HG02981 (cell line): Measurements from ENCODE around the gene PDIK1L.
"Not testable (repeated sequence)": the region's sequence is repeated elsewhere in the genome, so short reads cannot be mapped to it uniquely, and the experiment has no call there.

Source experiments
- ATAC-seq: cut with Tn5 transposase; IDR thresholded peaks from one replicate; pipeline ENCODE4 v1.9.1; 2021; ENCODE audit warnings: mild to moderate bottlenecking, moderate library complexity; ENCODE audit not compliant: unreplicated experiment

Gene PDIK1L

DNA sequence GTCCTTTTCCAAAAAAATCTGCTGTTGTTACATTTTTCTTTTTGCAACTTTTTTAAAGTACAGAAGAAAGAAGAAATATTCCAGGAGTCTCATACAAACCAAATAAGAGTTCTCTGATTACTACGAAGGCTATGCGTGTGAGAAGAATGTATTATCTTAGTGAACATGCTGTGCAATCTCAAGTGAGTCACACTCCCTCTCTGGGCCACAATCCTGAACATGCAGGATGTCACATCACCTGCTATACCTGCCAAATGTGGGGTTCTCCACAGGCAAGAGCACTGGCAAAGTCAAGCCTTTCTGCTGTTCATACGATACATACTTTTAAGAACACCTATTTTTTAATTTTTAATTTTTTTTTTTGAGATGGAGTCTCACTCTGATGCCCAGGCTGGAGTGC lies 22.5 kb upstream of the PDIK1L start:
- no peak for ATAC-seq

DNA sequence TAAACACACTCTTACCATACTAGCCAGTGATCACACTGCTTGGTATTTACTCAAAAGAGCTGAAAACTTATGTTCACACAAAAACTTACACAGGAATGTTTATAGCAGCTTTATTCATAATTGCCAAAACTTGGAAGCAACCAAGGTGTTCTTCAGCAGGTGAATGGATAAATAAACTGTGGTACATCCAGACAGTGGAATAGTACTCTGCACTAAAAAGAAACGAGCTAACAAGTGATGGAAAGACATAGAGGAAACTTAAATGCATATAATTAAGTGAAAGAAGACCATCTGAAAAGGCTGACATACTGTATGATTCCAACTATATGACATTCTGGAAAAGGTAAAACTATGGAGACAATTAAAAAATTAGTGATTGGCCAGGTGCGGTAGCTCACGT lies 20.7 kb upstream of the PDIK1L start:
- ATAC-seq: no peak

DNA sequence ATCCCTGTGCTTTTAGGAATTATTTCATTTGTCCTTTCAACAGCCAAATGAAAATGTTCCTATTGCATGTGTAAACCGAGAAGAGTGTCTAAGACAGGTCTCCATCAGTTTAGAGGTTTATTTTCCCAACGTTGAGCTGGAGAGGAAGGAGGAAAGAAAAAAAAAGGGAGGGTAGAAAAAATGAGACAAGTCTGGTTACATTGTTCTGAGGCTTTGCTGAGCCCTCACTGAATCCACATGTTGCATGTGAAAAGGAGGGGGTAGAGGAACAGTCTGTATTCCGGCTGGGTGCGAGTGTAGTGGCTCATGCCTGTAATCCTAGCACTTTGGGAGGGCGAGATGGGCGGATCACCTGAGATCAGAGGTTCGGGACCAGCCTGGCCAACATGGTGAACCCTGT lies 19.2 kb upstream of the PDIK1L start:
- no peak for ATAC-seq

DNA sequence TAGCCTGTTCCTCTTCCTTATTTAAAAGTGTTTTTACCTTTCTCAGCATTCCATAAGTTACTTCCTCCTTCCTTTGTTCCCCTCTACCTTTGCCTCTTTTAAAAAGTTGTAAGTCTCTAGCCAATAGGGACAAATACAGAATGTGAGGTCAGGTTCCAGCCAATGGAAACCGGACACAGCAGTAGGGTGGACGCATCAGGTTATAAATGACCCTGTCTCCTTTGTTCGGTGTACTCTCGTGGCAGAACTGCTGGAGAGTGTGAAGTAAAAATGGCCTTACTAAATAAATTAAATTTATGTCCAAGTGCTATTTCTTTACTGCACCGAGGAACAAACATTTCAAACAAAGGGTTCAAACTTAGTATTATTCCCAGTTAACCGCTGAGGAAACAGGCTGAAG lies 18.1 kb upstream of the PDIK1L start:
- not testable (repeated sequence) for ATAC-seq

DNA sequence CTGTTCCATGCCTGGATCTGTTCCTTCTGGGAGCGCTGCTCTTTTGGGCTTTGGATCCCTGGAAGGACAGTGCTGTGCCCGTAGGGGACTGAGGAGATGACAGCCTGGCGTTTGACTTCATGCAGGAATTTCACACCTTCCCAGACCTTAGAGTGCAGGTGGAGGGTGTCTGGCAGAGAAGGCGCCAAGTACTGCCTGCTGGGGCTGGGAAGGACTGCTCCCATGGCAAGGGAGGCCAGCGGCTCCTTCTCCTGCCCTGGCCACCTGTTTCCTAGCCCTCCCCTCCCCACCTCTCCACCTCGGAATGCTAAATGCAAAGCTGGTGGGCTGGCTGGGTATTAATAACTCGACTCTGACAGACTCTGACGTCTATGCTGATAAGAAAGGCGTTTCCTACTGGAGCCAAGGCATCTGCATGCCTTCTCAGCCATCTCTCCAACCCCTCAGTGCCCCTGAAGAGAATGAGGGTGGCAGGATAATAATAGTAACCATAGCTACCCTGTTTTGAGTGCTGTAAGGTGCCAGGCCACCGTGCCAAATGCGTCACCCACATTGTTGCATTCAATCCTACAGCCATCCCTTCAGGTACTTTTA lies 17.5 kb upstream of the PDIK1L start:
- no peak for ATAC-seq

DNA sequence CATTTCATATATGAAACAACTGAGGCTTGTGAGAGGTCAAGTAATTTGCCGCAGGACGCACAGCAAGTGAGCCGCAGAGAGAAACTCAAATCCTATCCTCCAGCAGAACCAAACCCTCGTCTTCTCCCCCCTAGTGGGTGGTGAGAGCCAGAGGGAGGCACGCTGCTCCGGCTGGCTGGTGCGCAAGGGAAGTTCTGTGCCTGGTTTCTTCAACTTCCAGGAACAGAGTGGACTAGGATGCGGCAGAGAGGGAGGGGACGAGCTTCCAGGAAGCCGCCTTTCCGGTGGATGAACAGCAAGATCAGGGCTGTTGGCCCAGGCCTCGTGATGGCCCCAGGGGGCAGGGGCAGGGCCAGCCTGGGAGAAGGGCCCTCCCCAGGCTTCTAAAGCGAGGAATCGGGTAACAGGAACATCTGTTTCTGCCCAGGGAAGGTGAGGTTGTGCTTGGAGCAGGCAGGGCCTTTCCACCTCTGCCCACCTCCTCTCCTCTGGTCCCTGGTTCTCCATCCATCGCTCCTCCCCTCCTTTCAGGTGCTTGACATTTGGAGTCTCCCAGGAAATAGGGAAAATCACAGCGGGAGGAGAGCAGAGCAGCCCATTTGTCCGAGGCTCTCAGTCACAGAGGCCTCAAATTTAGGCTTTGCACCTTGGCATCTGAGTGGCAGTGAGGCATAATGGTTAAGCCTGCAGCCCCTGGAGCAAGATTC lies 16.8 kb upstream of the PDIK1L start:
- no peak for ATAC-seq

DNA sequence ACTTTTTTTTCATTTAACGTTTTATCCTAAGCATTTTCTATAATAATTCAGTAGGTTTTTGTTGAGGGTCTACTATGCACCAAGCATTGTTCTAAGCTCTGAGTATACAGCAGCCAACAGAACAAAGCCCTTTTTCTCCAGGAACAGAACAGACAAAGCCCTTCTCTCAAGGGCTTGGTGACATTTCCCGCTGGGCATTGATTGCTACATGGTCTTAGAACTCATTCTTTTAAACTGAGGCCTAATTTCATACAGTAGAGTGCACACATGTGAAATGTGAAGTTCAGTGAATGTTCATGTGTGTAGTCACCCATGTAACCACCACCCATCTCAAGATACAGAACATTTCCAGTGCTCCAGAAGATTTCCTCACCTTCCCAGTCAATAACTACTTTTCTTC lies 15.2 kb upstream of the PDIK1L start:
- no peak for ATAC-seq

DNA sequence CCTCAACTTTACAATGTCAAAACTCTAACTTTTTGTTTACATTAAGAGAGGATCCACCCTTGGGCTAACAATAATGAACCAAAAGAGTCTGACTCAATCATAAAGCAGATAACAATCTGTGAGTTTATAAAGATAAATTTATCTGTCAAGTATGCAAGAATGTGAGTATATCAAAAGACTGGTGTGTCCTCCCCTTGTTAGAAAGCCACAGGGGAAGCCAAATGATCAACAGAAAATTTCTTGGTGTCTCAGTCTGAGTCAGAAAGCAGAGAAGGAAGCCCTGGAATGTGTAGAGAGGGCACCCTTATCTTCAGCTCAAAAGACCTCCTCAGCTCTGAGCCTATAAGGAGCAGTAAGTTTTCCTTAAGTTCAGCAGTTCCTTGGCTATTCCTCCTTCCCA lies 13.9 kb upstream of the PDIK1L start:
- ATAC-seq: no peak

DNA sequence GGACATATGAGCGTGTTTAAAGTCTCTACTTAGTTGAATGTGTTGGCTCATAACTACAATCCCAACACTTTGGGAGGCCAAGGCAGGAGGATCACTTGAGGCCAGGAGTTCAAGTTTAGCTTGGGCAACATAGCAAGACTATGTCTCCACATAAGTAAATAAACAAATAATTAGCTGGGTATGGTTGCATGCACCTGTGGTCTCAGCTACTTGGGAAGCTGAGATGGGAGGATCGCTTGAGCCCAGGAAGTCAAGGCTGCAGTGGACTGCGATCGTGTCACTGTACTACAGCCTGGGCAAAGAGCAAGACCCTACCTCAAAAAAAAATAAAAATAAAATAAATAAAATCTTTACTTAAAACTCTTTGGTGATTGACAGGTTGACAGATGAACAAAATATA lies 13.0 kb upstream of the PDIK1L start:
- no peak for ATAC-seq

DNA sequence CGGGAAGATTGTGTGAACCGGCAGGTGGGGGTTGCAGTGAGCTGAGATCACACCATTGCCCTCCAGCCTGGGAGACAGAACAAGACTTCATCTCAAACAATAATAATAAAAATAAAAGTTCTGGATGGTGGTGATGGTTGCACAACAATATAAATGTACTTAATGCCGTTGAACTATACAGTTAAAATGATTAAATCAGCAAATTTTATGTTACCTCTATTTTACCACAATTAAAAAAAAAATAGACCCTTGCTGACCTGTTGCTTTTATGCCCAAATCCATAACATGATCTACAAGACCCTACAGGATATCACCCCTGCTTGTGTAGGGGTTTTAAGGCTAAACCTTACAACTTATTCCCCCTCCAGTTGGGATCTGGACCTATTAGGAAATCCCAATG lies 11.8 kb upstream of the PDIK1L start:
- no peak for ATAC-seq

DNA sequence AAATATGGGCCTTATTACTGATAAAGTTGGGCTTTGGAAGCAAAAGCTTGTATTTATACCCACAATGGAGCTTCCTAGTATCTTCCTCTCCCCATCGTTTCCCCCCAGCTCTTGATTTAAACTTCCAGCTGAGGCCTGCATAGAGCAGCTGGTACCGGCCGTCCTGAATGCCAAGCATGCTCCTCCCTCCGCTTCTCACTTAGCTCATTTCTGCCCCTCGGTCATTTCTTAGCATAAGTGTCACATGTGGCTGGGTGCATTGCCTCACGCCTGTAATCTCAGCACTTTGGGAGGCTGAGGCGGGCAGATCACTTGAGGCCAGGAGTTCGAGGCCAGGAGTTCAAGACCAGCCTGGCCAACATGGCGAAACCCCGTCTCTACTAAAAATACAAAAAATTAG lies 11.4 kb upstream of the PDIK1L start:
- not testable (repeated sequence) for ATAC-seq

DNA sequence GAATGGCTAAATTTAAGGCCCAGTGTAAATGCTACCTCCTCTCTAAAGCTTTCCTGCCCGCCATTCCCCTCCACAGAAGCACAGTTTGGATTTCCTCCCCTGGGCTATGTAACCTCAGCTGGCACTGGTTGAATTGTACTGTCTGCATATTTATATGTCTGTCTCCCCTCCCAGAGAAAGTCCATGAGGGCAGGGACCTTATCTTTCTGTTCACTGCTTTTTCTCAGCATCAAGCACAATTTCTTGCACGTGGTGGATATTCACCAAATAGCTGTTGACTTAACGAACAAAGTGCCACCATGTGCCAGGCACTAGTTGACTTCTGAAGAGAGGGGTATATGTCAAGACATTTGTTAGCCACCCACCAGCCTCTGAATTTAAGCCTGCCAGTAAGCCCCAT lies 9.5 kb upstream of the PDIK1L start:
- ATAC-seq: no peak

DNA sequence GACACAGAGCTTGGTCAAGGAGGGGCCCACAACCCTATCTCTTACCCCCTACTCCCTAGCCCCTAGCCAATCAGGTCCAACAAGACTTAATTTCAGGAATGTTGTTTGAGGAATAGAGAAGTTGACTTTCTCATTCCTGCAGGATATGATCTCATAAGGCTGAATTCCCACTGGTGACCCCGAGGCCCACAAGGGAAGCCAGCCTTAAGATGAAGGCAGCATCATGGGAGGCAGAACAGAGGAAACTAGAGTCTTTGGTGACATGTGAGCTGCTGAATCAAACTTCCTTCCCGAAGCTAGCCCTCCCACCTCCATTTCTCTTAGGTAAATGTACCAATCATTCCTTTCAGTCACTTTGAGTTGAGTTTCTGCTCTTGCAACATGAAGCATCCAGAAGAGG lies 9.1 kb upstream of the PDIK1L start:
- ATAC-seq: no peak

DNA sequence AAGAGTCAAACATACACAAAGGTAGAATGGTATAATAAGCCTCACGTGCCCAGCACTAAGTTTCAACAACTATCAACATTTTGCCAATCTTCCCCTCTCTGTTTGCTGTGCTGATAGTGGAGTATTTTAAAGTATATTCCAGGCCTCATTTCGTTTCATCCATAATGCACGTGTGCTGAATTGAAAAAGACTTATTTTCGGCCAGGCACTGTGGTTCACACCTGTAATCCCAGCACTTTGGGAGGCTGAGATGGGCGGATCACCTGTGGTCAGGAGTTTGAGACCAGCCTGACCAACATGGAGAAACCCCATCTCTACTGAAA lies 6.4 kb upstream of the PDIK1L start:
- not testable (repeated sequence) for ATAC-seq

DNA sequence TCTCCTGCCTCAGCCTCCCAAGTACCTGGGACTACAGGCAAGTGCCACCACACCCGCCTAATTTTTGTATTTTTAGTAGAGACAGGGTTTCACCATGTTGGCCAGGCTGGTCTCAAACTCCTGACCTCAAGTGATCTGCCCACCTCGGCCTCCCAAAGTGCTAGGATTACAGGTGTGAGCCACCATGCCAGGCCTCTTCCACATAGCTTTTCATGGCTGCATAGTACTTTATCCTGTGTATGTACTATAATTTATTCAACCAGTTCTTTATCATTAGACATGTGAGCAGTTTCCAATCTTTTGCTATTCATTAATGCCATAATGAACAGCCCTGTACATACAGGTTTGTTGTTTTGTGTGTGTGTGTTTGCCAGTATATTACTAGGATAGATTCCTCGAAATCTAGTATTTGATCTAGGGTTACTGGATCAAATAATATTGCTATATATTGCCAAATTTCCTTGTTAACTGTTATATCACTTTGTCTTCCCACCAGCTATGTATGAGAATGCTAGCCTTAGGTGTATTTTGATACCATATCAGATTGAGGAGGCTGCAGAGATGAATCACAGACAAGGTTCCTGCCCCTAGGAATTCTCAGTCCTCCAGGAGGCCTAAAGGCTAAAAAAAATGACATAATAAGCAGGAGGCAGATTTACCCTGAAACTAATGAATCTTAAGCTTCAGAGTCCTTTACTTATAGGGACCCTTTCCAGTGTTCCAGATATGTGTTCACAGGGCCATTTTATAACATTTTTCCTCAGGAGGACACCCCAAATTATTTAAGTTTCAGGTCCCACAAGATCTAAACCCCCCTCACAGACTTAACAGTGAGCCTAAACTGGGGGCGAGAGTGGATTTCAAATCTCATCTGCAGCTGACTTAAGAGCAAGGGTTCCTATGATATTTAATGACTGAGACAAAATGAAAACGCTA lies 2.1 kb upstream of the PDIK1L start:
- ATAC-seq: no peak

DNA sequence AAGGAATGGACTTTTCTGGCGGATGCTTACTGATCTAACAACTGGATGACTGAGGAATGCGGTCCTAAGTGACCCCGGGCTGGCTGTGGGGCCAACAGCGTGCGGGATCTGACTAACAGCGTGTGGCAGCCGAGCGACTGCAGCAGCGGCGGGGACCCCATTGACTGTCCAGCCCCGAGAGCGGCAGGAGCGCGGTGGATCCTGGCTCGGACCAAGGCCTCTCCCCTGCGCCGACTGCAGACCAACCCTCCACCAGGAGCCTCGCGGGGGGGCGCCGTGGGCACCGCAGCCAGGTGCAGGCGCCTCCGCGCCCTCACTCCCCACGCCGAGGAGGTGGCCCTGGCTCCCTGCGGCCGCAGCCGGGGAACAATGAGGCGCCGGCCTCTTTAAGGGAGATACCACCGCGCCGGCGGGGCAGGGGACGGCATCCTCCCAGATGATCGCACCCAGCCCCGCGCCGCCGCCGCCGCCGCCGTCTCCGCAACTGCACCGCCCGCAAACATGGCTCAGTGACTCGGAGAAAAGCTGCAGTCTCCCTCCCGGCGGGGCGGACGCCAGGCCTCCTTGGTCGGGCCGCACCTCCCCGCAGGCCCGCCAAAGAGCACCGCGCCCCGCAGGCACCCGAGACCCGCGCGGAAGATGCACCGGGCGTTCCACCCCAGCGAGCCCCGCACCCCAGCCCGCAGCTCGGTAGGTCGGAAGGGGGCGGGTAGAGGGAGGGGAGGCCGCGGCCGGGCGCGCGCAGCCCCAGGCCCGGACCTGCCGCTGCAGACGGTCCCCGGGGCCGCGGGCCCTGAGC lies 694 bp upstream of the PDIK1L start:
- peak; percentile 40 for ATAC-seq

DNA sequence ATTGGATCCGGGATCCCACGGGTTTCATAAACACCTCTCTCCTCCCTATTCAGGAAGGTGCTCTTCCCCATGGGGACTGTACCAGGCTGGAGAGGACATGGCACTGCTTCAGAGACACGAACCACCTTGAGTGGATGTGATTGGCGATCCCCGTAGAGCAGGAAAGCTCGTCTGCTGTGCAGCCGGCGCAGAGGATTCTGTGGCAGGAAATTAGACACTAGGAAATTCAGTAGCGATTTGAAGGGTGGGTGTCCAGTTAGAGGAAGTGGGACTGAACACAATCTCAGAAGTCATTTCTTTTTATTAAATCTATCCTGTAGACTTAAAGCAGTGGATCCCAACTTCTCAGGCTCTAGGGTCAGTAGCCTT lies 767 bp downstream of the PDIK1L start:
- peak; percentile 6 for ATAC-seq

DNA sequence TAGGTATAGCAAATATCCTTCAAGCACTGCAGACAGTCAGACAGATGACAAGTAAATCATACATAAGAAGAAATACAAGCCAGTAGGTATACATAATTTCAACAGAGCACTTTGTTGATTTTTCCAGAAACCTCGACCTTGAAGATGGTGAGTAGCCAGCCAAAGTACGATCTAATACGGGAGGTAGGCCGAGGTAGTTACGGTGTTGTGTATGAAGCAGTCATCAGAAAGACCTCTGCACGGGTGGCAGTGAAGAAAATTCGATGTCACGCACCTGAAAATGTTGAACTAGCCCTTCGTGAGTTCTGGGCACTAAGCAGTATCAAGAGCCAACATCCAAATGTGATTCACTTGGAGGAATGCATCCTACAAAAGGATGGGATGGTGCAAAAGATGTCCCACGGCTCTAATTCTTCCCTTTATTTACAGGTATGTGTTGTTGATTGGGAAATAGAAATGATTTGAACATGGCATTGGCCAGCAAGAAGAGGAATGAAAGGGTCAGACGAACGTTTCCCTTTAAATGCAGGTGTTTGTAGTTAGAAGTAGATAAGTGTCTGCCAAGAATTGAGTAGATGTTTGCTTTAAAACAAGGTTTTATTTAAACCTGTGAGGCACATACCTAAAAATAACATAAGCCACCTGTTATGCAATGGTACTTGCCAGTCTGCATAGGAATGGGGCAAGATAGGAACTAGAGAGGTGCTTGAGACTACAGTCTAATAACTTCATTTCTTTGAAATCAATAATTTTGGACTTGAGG lies 2.7 kb downstream of the PDIK1L start:
- no peak for ATAC-seq

DNA sequence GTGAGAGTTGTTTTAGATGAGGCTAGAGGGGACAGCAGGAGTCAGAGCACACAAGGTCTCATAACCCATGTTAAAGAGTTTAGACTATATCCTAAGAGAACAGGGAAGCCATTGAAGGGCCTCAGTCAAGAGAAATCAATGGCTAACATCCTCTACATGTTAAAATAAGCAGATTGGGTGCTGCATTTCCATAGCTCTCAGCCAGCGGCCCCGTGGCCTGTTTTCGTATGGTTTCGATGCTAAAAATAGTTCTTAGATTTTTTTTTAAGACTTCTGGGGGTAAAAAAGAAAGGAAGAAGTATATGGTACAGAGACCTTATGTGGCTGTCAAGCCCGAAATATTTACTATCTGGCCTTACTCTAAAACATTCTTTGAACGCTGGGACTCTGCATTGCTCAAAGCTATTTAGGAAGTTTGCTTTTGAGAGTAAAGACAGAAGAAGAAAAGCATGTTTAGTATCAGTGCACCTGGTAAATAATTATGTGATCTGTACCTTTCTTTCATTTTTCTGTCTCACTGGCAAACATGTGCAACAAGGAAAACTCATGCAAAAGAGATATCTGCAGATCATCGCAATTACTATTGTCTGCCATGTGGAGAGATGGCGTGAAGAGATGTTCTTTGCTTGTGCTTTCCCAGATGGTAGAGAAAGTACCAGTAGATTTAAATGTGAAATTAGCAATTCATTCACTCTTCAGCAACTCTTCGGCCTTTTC lies 8.4 kb downstream of the PDIK1L start:
- no peak for ATAC-seq
